ENCODE data around the gene ZNF331.

ZNF331 gene

DNA sequence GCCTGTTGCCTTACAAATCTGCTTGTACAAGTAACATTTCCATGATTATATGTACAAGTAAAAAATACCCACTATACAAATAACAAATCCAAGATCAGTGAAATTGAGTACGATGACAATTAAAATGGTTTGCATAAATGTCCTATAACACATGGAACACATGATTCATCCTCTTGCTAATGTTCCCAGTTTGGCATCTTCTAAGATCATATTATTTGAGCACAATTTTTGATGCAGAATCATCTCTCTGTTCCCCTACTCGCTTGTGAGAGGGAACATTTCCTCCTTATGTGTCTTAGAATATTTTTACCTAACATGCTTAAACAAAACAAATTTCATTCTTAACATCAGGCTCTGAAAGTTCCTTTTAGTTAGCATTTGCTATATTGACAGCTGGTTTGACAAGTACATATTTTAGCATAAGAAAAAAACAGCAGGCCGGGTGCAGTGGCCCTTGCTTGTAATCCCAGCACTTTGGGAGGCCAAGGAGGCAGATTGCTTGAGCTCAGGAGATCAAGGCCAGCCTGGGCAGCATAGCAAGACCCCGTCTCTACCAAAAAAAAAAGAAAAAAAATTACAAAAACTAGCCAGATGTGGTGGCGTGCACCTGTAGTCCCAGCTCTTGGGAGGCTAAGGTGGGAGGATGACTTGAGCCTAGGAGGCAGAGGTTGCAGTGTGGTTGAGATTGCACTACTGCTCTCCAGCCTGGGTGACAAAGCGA lies 14.2 kb downstream of the ZNF331 start:
- H3K9me2 ChIP-seq (replicated peaks; ENCODE audit: low read depth, low read length), result no peaks in the 10 kb centered on the region
- no peaks in the 10 kb centered on the region for H3K9me3 ChIP-seq (ENCODE audit: insufficient read depth, low read depth, low read length)
- no peak overlapping the region for H2AFZ ChIP-seq (ENCODE audit: low read length)
- TF ChIP-seq EZH2phosphoT487 (IDR thresholded peaks at IDR 0.05; ENCODE audit: borderline replicate concordance), result no peak
- no peaks in the 10 kb centered on the region for H3F3A ChIP-seq (ENCODE audit: low read depth)
- H4K20me1 ChIP-seq (ENCODE audit: insufficient read depth, low read length, poor library complexity, severe bottlenecking), result no peaks in the 10 kb centered on the region
- H3K27me3 ChIP-seq (ENCODE audit: insufficient read depth, low read length, poor library complexity, severe bottlenecking), result no peaks in the 10 kb centered on the region
- no peak overlapping the region for H3K4me3 ChIP-seq (ENCODE audit: low read length, poor library complexity, severe bottlenecking)
- no peaks in the 10 kb centered on the region for H3K36me3 ChIP-seq (ENCODE audit: insufficient read depth, low read length)
- no peaks in the 10 kb centered on the region for H3K4me1 ChIP-seq (ENCODE audit: insufficient read depth, low read length, poor library complexity, severe bottlenecking)
- no peaks in the 10 kb centered on the region for H3K79me2 ChIP-seq (ENCODE audit: insufficient read depth, low read length)
- H3K4me2 ChIP-seq (ENCODE audit: low read depth, low read length, poor library complexity, severe bottlenecking), result no peak overlapping the region
- no peak overlapping the region for H3K9ac ChIP-seq (ENCODE audit: low read depth, low read length, poor library complexity, severe bottlenecking)

DNA sequence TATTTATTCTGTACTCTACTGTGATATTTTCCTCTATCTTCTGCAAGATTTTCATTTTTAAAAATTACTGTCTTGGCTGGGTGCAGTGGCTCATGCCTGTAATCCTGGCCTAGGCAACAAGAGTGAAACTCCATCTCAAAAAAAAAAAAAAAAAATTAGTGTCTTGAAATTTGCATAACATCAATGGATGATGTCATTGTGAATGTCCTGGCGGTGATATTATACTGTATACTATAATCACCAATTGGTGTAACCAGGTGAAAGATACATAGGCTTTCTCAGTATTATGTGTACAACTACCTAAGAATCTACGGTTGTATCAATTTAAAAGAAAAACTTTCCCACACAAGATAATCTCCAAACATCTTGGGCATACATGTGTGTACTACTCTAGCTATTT lies 15.2 kb downstream of the ZNF331 start:
- no peak overlapping the region for H3K9ac ChIP-seq (ENCODE audit: low read depth, low read length, poor library complexity, severe bottlenecking)
- H3K79me2 ChIP-seq (ENCODE audit: insufficient read depth, low read length), result no peaks in the 10 kb centered on the region
- H3F3A ChIP-seq (ENCODE audit: low read depth), result no peaks in the 10 kb centered on the region
- no peaks in the 10 kb centered on the region for H3K27me3 ChIP-seq (ENCODE audit: insufficient read depth, low read length, poor library complexity, severe bottlenecking)
- no peak for TF ChIP-seq EZH2phosphoT487 (IDR thresholded peaks at IDR 0.05; ENCODE audit: borderline replicate concordance)
- TF ChIP-seq, protein P1, sequence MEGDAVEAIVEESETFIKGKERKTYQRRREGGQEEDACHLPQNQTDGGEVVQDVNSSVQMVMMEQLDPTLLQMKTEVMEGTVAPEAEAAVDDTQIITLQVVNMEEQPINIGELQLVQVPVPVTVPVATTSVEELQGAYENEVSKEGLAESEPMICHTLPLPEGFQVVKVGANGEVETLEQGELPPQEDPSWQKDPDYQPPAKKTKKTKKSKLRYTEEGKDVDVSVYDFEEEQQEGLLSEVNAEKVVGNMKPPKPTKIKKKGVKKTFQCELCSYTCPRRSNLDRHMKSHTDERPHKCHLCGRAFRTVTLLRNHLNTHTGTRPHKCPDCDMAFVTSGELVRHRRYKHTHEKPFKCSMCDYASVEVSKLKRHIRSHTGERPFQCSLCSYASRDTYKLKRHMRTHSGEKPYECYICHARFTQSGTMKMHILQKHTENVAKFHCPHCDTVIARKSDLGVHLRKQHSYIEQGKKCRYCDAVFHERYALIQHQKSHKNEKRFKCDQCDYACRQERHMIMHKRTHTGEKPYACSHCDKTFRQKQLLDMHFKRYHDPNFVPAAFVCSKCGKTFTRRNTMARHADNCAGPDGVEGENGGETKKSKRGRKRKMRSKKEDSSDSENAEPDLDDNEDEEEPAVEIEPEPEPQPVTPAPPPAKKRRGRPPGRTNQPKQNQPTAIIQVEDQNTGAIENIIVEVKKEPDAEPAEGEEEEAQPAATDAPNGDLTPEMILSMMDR (conservative IDR thresholded peaks at IDR 0.05; ENCODE audit: low read length), result no peak
- H3K4me3 ChIP-seq (ENCODE audit: low read length, poor library complexity, severe bottlenecking), result no peak overlapping the region
- H3K4me1 ChIP-seq (ENCODE audit: insufficient read depth, low read length, poor library complexity, severe bottlenecking), result no peaks in the 10 kb centered on the region
- no peak overlapping the region for H3K4me2 ChIP-seq (ENCODE audit: low read depth, low read length, poor library complexity, severe bottlenecking)
- no peaks in the 10 kb centered on the region for H3K36me3 ChIP-seq (ENCODE audit: insufficient read depth, low read length)
- no peak overlapping the region for H2AFZ ChIP-seq (ENCODE audit: low read length)
- no peaks in the 10 kb centered on the region for H4K20me1 ChIP-seq (ENCODE audit: insufficient read depth, low read length, poor library complexity, severe bottlenecking)
- H3K9me2 ChIP-seq (replicated peaks; ENCODE audit: low read depth, low read length), result no peaks in the 10 kb centered on the region
- H3K9me3 ChIP-seq (ENCODE audit: insufficient read depth, low read depth, low read length), result no peaks in the 10 kb centered on the region

DNA sequence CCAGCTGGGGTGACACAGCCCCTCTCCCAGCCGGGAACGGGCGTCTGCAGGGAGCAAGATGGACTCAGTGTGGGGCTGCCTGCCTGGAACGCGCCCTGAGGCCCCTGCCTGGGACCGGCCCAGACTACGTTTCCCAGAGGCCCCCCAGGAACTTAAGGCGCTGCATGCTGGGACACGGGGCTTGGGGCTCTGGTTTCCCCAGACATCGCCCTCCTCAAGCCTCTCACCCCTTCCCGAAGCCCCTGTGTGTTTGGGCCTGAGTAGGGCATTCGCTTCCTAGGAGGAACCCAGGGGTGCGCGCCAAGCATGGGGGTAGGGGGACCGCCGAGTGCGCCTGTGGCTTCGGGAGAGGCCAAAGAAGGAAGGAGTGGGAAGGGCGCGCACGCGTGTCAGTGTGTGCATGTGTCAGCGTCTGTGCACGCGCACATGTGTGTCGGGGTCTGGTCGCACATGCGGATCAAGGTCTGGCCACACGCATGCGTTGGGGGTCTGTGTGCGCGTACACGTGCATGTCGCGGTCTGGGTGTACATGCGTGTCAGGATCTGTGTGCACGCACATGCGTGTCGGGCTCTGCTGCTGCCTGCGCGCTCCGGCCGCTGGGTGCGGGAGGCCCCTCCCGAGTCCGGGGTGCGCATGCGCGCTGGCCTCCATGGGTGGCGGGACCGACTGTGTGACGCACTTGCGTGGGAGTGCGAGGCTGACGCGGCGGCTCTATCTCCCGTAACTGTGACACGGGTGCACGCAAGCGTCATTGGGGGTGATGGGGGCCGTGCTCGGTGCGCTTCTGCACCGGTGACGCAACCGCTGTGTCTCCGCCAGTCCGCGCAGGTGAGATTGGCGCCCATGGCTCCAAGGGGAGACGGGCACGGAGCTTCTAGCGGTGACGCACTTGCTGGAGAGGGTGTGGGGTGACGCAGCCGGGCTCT lies 16.2 kb downstream of the ZNF331 start:
- H3K79me2 ChIP-seq (ENCODE audit: insufficient read depth, low read length), result no peaks in the 10 kb centered on the region
- no peak overlapping the region for H3K9ac ChIP-seq (ENCODE audit: low read depth, low read length, poor library complexity, severe bottlenecking)
- H3K9me3 ChIP-seq (ENCODE audit: insufficient read depth, low read depth, low read length), result peaks cover 2% of the 10 kb centered on the region; the same call in 1 of the 2 replicates
- H3K4me3 ChIP-seq (ENCODE audit: low read length, poor library complexity, severe bottlenecking), result no peak overlapping the region
- no peaks in the 10 kb centered on the region for H4K20me1 ChIP-seq (ENCODE audit: insufficient read depth, low read length, poor library complexity, severe bottlenecking)
- H3K36me3 ChIP-seq (ENCODE audit: insufficient read depth, low read length), result peaks cover 5% of the 10 kb centered on the region; the same call in 1 of the 2 replicates
- H2AFZ ChIP-seq (ENCODE audit: low read length), result no peak overlapping the region
- no peaks in the 10 kb centered on the region for H3K27me3 ChIP-seq (ENCODE audit: insufficient read depth, low read length, poor library complexity, severe bottlenecking)
- TF ChIP-seq EZH2phosphoT487 (IDR thresholded peaks at IDR 0.05; ENCODE audit: borderline replicate concordance), result no peak
- TF ChIP-seq, protein P1 (conservative IDR thresholded peaks at IDR 0.05; ENCODE audit: low read length), result no peak
- H3K9me2 ChIP-seq (replicated peaks; ENCODE audit: low read depth, low read length), result no peaks in the 10 kb centered on the region
- no peak overlapping the region for H3K4me2 ChIP-seq (ENCODE audit: low read depth, low read length, poor library complexity, severe bottlenecking)
- no peaks in the 10 kb centered on the region for H3K4me1 ChIP-seq (ENCODE audit: insufficient read depth, low read length, poor library complexity, severe bottlenecking)
- no peaks in the 10 kb centered on the region for H3F3A ChIP-seq (ENCODE audit: low read depth)

Measured in Loucy (cell line).